NOMO-1 (cell line): ENCODE data around the gene IQSEC3.
A peak's percentile ranks its signal among the peaks of the same experiment; 100 is the strongest.

Source experiments
- DNase-seq, 2 experiments: peaks; one replicate each; lab custom pipeline; 2025; ENCODE audit not compliant: unreplicated experiment in 2 of 2; lab: John Stamatoyannopoulos, UW

Gene IQSEC3

DNA sequence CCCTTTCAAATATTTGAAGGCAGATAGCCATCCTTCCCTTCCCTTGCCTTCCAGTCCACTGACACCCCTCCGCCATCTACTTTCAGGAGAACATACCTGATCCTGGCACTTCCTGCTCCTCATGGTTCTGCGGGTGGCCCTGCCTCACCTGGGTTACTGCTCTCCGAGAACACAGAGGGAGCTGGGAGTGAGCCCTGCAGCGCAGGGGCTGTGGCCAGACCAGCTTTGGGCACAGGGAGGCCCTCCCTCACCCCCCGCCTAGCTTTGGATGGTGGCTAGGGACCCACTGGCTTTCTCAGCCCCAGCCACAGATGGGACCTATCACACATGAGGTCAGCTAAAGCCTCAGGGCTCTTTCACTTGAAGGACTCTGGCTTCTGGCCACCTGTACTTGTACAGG, 12.4 kb downstream of the IQSEC3 start:
- no peak for DNase-seq

DNA sequence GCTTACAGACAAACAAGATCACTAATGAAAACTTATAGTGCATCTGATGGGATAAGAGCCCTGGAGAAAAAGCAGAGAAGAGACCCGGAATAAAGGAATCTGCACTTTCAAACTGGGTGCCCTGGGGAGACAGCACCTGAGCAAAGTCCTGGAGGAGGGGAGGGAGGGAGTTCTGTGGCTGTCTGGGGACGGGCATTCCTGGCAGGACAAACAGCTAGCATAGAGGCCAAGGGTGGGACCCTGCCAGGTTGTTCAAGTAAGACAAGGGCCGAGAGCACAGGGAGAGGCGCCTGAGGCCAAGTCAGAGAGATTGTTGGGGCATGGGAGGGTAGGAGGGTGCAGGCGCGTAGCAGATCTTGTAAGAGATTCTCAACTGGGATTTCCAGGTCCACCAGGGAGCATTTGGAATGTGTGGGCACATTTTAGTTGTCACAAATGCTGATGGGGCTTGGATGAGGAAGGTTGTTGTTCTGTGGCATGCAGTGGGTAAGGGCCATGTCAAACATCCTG, 14.2 kb downstream of the IQSEC3 start:
- no peak for DNase-seq

DNA sequence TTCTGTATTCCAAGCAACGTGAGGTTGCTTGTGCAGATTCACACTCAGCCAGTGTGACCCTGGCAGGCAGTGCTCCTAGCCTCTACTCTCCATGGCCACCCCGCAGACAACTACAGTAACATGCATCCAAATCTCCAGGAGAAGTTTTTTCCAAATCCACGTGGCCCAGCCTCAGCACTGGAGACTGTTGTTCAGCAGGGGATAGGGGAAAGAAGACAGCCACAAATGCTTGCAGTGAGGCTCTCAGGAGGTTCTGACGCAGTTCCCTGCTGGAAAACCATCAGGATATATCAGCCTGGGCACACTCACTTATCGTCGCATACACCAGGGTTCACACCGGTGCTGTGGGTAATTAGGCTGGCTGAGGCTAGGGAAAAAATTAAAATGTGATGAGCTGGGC, 16.2 kb downstream of the IQSEC3 start:
- no peak for DNase-seq

DNA sequence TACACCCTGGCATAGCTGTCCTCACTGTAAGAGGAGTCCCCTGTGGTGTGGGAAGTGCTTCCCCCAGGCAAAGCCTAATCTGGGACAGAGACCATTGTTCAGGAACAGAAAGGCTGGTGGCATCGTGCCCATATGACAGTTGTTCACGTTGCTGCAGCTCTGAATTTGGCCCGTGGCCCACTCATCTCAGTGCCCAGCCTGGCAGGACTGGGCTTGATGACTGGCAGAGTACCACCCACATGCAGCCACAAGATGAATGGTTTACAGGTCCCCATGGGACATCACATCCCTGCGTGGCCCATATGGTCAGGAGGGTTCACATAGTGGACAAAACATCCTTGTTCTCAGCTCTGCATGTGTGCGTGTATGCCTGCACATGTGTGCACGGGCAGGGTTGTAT, 17.5 kb downstream of the IQSEC3 start:
- DNase-seq: no peak

DNA sequence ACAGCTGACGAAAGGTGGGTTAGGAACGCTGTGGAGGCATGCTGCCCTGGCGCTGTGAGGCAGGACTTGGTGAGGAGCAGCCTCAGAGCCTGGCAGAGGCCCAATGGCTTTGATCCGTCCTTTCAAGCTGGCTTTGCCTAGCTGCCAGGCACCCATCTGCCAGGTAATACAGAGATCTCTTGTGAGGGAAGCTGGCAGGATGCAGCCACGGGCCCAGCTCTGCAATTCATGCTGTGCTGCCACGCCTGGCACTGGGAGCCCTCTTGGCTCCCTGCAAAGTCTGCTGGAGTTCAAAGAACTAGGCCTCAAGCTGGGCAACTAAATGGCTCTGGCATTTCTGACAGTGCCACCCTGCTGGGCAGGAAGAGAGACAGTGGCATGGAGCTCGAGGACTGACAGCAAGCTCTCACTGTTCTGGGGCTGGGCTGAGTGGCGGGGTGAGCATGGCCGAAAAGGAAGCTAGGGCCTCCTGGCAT, 18.7 kb downstream of the IQSEC3 start:
- no peak for DNase-seq

DNA sequence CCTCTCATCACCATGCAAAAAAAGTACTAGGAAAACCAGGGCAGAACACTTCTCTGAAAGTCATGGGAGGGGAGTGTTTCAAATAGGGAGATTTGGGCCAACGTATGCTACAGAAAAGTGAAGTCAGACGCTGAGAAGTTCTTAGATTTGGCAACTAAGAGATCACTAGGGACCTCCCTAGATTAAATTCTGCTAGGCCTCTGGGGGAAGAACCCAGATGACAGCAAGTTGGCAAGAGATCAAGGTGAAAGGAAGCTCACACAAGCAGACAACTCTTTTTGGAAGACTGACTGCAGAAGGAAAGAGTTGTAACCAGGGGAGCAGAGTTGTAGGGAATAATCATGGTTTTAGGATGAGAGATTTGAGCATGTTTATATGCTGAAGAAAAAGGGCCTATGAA, 20.7 kb downstream of the IQSEC3 start:
- no peak for DNase-seq

DNA sequence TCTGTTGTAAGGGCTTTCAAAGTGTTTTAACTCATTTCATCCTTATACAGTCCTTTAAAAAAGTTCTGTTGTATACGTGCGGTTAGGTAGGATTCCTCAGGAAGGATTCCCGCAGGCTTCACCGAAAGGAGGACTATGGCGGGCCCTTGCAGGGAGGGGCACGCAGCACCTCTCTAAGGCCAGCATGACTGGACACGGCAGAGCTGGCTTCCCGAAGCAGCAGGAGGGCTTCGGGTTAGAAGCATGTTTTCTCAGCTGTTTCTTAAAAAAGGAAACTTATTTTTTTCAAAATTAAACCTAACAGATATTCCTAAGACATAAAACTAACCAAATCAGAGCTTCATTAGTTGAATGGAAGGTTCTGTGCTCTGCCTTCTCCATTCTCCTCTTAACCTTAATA, 21.3 kb downstream of the IQSEC3 start:
- DNase-seq: no peak

DNA sequence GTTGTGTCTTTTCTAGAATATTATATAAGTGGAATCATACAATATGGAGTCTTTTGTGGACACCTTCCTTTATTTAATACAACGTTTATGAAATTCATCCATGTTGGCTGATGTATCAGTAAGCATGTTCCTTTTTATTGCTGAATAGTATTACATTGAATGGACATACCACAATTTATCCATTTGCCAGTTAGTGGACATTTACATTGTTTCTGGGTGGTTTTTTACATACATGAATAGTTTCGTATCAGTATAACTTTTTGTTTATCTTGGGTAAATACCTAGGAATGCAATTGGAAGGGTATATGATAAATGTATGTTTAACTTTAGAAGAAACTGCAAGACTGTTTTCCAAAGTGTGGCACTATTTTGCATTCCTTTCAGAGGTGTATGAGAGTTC, 23.1 kb downstream of the IQSEC3 start:
- DNase-seq: no peak

DNA sequence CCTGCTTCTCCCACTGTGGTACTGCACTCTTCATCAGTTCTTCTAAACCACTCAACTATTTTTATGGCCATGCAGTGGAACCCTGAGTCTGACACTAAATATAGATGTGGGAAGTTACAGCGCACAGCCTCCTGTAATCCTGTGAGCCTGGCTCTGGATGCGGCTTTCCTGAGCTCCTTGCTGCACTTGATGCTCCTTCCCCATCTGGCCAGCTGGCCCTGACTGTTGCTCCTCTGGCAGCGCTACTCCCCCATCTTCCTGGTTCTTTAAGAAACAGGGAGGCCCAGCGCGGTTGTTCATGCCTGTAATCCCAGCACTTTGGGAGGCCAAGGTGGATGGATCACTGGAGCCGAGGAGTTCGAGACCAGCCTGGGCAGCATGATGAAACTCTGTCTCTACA, 24.6 kb downstream of the IQSEC3 start:
- DNase-seq: no peak

DNA sequence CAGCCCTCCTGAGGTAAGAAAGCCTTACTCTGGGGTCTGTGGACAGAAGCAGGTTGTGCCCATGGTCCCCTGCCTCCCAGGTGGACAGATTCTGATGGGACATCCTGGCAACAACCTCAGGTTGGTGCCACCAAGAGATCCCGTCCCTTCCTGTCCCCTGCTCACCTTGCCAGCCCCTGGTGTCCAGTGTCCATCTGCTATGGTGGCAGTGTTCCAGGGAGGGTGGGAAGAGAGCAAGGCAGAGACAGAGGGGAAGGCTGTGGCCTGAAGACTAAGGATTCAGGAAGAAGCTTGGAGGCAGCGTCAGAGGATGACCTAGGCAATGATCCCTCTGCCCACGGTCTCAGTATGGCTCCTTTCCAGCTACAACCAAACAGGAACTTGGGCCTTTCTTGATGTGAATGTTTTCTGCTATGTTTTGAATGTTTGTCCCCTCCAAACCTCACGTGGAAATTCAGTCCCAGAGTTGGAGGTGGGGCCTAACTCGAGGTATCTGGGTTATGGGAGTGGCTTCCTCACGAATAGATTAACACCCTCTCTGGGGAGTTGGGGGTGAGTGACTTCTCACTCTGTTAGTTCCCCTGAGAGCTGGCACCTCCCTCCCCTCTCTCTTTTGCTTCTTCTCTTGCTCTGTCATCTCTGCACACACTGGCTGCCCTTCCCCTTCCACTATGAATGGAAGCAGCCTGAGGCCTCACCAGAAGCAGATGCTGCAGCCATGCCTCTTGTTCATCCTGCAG, 26.9 kb downstream of the IQSEC3 start:
- DNase-seq: no peak

DNA sequence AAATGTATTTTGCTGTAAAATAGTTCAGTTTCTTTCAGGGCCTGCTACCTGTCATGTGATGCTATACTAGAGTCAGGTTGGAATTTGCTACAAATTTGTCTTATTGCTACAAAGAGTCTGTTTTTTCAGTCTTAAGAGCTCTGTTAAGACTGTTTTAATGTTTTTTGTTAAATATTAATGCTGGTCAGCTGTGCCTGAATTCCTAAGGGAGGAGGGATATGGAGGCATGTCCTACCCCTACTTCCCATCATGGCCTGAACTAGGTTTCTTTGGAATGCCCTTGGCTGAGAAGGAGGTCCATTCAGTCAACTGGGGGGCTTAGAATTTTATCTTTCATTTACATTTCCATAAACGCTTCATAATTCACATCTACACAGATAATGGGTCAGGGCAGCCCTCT, 30.0 kb downstream of the IQSEC3 start:
- no peak for DNase-seq

DNA sequence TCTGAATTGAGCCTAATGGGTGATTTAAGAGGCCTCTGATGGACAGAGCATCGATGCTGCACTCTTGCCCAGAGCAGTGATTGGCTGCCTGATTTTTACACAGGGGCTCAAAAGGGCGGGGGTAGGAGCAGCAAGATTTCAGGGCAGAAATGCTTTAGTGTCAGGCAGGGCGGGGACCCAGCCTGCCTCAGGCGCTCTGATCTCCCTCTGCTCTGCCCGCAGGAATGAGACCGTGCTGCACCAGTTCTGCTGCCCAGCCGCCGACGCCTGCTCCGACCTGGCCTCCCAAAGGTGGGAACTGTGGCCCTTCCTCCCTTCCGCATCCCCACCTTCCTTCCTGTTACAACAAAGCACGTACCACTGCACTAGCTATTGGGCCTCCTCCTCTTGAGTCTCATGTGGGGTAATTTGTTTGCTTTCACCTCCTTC, 32.4 kb downstream of the IQSEC3 start:
- DNase-seq: no peak

DNA sequence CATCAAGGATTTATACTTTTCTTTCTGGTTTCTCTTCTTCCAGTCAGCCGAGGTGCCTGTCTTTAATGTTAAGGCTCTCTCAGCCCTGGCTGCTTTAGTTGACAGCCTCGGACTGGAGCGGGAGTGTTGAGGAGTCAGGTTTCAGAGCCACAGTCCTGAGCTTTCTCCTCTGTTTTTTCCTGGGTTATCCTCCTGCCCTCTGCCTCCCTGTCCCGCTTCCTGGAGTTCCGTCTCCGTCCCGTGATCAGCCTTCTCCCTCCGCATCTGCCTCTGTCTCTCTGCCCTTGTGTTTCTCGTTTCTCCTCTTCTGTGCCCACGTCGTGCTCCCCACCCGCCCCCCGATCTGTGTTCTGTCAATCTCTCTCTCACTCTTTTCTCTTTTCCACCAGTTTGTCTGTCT, 33.0 kb downstream of the IQSEC3 start:
- no peak for DNase-seq

DNA sequence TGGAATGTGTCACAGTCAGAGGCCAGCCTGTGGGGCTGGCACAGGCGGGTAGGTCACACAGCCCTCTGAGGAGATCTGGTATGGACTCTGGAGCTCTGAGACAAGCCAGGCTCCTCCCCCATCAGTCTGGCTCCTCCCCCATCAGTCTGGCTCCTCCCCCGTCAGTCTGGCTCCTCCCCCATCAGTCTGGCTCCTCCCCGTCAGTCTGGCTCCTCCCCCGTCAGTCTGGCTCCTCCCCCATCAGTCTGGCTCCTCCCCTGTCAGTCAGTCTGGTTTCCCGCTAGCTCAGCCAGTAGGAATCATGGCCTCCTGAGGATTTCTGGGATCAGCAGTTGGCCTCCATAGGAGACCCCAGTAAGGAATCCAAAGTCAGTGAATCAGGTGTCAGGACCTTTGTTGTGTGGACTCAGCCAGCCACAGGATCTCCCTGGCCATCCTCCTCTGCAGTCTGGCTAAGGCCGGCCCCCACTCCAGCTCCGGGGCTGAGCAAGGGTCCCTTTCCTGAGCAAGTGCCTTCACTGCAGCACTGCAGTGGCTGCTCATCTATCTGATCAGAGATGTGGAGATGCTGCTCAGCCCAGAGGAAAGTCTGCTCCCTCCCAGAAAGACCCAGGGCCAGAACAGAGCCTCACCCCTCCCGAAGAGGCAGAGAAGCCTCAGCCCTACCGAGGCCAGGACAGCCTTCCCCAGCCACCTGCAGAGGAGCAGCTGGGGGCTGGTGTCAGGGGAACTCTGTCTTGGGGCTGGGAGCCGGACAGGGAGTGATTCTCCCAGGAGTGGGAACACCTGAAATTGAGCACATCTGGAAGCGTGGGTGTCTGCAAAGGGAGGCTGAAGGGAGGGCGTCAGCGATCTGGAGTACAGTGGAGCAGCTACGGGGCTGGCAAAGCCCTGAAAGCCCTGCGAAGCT, 35.7 kb downstream of the IQSEC3 start:
- no peak for DNase-seq

DNA sequence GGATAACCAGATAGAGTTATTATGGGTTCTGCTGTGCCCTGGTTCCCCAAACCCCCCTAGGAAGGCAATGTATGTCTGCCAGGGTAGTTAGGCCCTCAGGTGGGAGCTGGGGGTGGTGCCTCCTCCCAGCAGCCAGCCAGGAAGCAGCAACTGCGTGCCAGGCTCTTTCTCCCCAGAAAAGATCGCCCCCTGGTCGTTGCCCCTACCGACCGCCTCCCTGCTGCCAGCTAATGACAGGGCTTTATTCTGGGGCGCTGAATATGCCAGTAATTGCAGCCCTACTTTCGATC, 36.3 kb downstream of the IQSEC3 start:
- no peak for DNase-seq

DNA sequence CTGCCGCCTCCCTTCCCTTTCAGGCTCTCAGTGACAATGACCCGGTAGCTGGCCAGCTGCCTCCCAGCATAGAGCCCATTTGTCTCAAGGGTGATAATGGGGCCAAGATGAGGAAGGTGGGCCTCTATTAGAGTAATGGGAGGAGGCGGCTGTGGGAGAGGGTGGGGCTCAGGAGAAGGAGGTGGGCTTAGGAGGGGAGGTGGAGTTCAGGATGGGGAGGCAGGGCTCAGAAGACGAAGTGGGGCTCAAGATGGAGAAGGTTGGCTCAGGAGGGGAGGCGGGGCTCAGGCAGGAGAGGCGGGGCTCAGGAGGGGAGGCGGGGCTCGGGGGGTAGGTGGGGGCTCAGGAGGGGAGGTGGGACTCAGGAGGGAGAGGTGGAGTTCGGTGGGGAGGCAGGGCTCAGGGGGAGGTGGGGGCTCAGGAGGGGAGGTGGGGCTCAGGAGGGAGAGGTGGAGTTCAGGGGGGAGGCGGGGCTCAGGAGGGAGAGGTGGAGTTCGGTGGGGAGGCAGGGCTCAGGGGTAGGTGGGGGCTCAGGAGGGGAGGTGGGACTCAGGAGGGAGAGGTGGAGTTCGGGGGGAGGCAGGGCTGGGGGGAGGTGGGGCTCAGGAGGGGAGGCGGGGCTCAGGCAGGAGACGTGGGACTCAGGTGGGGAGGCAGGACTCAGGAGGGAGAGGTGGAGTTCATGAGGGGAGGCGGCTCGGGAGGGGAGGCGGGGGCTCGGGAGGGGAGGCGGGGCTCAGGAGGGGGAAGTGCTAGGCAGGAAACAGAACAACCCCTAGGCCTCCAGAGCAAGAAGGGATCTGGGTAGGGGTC, 36.8 kb downstream of the IQSEC3 start:
- no peak for DNase-seq

DNA sequence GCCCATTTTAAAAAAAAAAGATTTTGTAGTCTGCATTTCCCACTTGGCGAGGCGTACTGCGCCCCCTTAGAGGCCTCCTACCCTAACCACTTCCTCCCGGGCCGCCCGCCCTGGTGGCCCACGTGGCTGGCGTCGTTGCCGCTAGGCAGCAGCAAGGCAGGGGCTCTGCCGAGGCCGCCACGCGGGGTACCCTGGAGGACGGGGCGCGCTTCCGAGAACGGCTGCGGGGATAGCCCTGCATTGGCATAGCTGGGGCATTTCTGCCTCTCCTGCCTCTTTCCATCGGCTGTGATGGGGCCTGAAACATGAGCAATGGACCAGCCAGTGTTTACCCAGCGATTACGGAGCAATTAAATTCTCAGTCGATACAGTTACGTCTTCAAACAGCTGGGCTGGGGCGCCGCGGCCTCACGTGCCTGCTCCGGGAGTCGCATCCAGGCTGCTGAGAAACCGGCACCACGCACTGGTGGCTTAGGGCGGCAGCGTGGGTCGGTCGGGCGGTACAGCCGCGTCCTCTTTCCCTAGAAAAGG, 38.0 kb downstream of the IQSEC3 start:
- peak in 1 of 2 experiments; percentile 21 for DNase-seq

DNA sequence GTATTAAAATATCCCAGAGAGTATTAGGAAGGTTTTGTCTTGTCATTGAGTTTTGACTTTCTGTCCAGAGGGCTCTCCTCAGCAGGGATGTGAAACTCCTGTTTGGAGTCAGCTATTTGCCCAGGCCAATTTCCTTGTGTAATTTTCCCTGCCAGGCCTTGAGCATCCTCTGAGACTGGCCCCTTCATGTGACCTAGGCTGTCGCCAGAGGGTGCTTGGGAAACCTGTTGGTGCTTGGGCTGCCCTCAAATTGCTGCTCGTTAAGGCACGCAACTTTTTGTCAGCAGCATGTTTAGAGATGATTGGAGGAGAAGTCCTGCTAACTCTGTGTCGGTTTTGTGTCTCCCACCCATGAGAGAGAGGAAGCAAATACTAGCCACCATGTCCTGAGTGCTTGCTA, 39.1 kb downstream of the IQSEC3 start:
- no peak for DNase-seq

DNA sequence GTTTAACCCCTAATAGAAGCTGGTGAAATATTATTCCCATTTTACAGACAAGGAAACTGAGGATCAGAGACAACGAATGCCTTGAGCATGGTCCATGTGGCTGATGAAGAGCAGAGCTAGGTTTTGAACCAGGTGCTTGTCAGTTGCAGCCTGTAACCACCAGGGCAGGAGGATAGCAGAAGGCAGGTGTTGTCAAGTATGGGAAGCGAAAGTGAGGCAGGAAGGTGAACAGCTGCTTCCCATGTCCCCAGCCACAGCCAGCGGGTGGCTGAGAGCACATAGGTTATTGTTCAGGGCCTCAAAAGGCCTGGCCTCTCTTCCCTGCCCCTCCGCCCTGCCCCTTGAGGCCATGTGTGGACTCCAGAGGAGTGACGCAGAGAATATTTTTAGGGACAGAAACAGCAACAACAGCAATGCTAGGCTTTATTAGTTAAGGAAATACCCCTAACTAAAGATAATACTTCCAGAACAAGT, 39.6 kb downstream of the IQSEC3 start:
- peak in 1 of 2 experiments; percentile 2 for DNase-seq

DNA sequence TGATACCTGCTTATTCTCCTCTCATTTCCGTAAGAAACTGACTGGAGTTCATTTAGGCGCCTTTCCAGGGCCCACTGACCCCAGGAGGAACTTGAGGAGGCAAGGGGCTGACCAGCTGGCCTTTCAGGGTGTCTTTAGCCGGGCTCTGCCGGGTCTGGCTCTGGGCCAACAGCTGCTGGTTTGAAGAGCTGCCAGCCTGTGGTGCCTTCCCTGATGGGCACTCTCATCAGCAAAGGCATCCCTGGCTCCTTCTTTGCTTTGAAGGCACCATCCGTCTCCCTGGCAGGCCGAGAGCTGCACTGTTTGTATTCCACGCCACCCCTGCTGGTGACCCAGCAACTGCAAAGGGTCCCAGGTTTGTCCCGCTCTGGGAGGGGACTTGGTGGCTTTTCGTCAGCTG, 42.0 kb downstream of the IQSEC3 start:
- DNase-seq: no peak

DNA sequence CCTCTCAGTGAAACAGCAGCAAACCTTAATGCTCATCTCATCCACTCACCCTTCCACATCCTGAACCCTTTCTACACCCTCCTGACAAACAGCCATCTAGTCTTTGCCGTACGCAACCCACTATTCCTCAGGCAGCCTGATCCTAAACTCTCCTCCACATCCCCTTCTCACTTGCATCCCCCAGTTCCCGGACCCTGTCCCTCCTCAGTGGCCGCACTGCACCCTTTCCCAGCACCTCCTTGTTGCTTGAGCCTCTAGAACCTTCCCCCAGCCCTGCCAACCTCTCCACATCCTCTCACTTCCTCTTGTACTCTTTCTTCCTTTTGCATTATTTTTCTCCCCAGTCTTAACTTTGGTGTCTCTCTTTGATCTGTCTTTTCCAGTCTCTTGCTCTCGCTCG, 42.9 kb downstream of the IQSEC3 start:
- DNase-seq: peak; percentile 5 to 23
